ENCODE measurements around the gene CERS2. TPM values are rescaled to one million over a fixed set of nuclear protein-coding genes. Genes with fewer than 3 reads are reported as not detected.

The CERS2 gene
- total and polyA plus RNA-seq, 2 of the 13 experiments (the other 11 are each of a cell fraction or from before 2014, with no cell fraction given) = 269 to 298 TPM

DNA sequence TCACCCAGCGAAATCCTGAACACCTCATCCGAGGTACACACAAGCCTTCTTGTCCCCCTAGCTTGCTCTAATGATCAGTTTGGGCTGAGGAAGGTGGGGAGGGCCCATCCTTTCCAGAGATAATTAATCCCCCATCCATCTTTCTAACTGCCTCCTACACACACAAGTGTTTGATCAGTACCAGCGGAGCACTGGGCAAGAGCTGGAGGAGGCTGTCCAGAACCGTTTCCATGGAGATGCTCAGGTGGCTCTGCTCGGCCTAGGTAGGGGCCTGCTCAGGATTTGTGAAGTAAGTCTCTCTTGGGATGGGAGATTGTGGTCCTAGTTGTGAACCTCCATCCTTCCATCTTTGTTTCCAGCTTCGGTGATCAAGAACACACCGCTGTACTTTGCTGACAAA is 13.3 kb upstream of the CERS2 start:
- in situ Hi-C loops (cut with HindIII; ENCODE audit: extremely low pct_ligation_motif_present, low pct_unique_long_range_greater_than_20kb) (no loop called here), intact Hi-C loops (cut with micrococcal nuclease; ENCODE audit: unreplicated experiment) (no loop called here)
- Histone ChIP-seq H3K79me2 (ENCODE audit: insufficient read depth, low read length) (peaks cover 2% of the 10 kb centered on the region), H3K4me2 (ENCODE audit: low read depth, low read length) (no peak overlapping the region), H4K20me1 (ENCODE audit: insufficient read depth, low read length) (no peaks in the 10 kb centered on the region), H3K4me3 (replicated peaks in 1 of 3; ENCODE audit: insufficient read depth in 1 of 3, low read depth in 2 of 3, low read length in 3 of 3) (no peak overlapping the region), H3K27me3 (ENCODE audit: control insufficient read depth in 1 of 2, insufficient read depth in 2 of 2, low read length in 2 of 2) (no peaks in the 10 kb centered on the region), H3K4me1 (ENCODE audit: insufficient read depth, low read length) (peaks cover 22% of the 10 kb centered on the region), H3K36me3 (replicated peaks in 1 of 2; ENCODE audit: control insufficient read depth in 1 of 2, insufficient read depth in 2 of 2, low read length in 2 of 2) (peaks cover 7 to 12% of the 10 kb centered on the region in 2 experiments; a peak in 2 of 5 replicates), H2AFZ (ENCODE audit: low read length) (no peak overlapping the region), H3K9ac (ENCODE audit: insufficient read depth, low read depth, low read length) (no peak overlapping the region), H3K27ac (ENCODE audit: extremely low read length, insufficient read depth, low read length) (no peak overlapping the region), H3K9me3 (ENCODE audit: low read length) (no peaks in the 10 kb centered on the region)
- DNase-seq (ENCODE audit: low spot score) (no peak), FAIRE-seq (no peak), ATAC-seq (no peak)
- POLR2A ChIA-PET = interaction anchor here (0.8 kb wide), 1 partner anchor 19 kb away, joined by 3 read pairs; the partner anchor contains the start of gene MINDY1
- BruUV-seq (replicated peaks) = no TSS peak
- TF ChIP-seq FOXO1 (CRISPR knock-in tag; IDR thresholded peaks at IDR 0.05) = no peak
- TF ChIP-seq ZNF253 (CRISPR knock-in tag; IDR thresholded peaks at IDR 0.05; ENCODE audit: borderline replicate concordance) = no peak
- TF ChIP-seq FOSL1 (CRISPR knock-in tag; IDR thresholded peaks at IDR 0.05; ENCODE audit: borderline replicate concordance) = no peak
- no peak for TF ChIP-seq ZNF747 (CRISPR knock-in tag; IDR thresholded peaks at IDR 0.05; ENCODE audit: borderline replicate concordance)
- TF ChIP-seq STAG1 (CRISPR knock-in tag; IDR thresholded peaks at IDR 0.05) = no peak
- no peak for TF ChIP-seq HNRNPLL (IDR thresholded peaks at IDR 0.05; ENCODE audit: low read depth, low read length, poor library complexity, severe bottlenecking)
- TF ChIP-seq CBFB (CRISPR knock-in tag; IDR thresholded peaks at IDR 0.05) = no peak
- no peak for TF ChIP-seq RAD51 (IDR thresholded peaks at IDR 0.05; ENCODE audit: borderline replicate concordance)
- no peak for TF ChIP-seq ZNF225 (CRISPR knock-in tag; IDR thresholded peaks at IDR 0.05)
- TF ChIP-seq HNF4A (CRISPR knock-in tag; IDR thresholded peaks at IDR 0.05) = no peak
- no peak for TF ChIP-seq HOXA3 (CRISPR knock-in tag; IDR thresholded peaks at IDR 0.05)
- TF ChIP-seq THAP11 (CRISPR knock-in tag; IDR thresholded peaks at IDR 0.05) = no peak
- TF ChIP-seq, protein P1, sequence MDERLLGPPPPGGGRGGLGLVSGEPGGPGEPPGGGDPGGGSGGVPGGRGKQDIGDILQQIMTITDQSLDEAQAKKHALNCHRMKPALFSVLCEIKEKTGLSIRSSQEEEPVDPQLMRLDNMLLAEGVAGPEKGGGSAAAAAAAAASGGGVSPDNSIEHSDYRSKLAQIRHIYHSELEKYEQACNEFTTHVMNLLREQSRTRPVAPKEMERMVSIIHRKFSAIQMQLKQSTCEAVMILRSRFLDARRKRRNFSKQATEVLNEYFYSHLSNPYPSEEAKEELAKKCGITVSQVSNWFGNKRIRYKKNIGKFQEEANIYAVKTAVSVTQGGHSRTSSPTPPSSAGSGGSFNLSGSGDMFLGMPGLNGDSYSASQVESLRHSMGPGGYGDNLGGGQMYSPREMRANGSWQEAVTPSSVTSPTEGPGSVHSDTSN (CRISPR knock-in tag; IDR thresholded peaks at IDR 0.05) = no peak
- TF ChIP-seq ZNF563 (CRISPR knock-in tag; IDR thresholded peaks at IDR 0.05) = no peak
- WGBS (ENCODE audit: low lambda C conversion rate) = 95% methylated on average over 7 of the region's 7 CpGs
- CTCF ChIA-PET (ENCODE audit: low intra/inter-chr PET ratio, low total read pairs) = no interaction called here
